NCI-H2029 treated with DMSO at 0.1 percent for 48 hours (cell line): ENCODE results near the gene NCAM1.

Experiments
- DNase-seq: peaks from one replicate; lab custom pipeline; 2025; lab: John Stamatoyannopoulos, UW

NCAM1 gene

GRCh38 chr11:113087706-113088105, 126.5 kb downstream of the NCAM1 start:
- no peak for DNase-seq

- DNase-seq: no peak
Observed at GRCh38 chr11:113090716-113091480, 129.7 kb downstream of the NCAM1 start.

GRCh38 chr11:113091481-113091780, 130.2 kb downstream of the NCAM1 start:
- DNase-seq: no peak

GRCh38 chr11:113096648-113097047, 135.4 kb downstream of the NCAM1 start:
- DNase-seq: no peak

GRCh38 chr11:113103932-113104690, 142.9 kb downstream of the NCAM1 start:
- no peak for DNase-seq

DNA sequence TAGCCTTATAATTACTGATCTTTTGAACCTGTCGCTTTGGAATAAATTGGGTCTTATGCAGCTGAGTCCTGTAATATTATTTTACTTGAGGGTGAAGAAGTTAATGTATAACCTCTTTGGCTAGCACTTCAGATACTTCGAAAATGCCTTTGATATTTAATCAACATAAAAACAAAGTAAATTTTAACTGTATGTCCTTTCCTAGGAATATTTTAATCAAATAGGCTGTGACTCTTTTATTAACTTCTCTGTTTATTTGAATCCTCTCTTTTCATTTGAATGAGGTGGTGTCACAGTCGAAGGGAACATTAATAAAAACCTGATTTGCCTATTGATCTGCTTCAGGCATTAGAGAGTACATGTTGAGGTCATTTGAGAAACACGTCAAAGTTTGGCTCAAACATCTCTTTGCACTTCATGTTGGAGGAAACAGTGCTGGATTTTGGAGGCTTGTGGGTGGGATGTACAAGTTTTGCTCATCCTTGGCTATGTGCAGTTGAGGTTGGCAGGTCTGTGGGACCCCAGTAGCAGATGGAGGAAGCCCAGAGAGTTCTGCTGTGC, 143.6 kb downstream of the NCAM1 start:
- no peak for DNase-seq

DNA sequence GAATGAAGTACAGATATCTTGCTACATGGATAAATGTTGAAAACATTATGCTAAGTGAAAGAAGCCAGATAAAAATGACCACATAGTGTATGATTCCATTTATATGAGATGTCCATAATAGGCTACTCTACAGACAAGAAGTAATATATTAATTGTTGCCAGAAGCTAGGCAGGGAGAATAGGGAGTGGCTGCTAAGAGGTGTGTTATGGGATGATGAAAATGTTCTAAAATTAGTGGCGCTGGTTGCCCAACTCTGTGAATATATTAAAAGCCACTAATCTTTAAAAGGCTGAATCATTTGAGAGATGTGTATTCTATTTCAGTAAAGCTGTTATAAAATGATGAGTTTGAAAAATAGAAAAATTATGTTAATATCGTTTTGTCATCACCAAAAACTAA, 144.4 kb downstream of the NCAM1 start:
- no peak for DNase-seq

- no peak for DNase-seq
Observed at GRCh38 chr11:113106507-113106906, 145.3 kb downstream of the NCAM1 start.

- DNase-seq: no peak
Observed at GRCh38 chr11:113110046-113110445, 148.8 kb downstream of the NCAM1 start.

DNA sequence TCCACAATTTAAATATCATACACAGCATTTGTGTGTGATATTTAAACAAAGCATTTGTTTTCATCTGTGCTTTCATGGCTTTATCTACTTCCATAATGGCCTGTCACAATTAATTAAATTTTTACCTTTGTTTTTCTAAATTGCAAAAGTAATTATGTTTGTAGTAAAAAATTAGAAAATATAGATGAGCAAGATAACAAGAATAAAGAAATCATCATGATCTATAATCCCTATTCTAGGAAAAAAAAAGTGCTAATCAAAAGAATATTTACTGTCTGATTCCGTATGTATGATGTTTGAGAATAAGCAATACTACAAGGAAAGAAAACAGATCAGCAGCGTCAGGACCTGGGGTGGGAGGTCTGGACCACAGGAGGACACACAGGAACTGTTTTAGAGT, 149.9 kb downstream of the NCAM1 start:
- DNase-seq: no peak

- DNase-seq: no peak
Observed at GRCh38 chr11:113112307-113112706, 151.1 kb downstream of the NCAM1 start.

GRCh38 chr11:113113801-113114704, 152.8 kb downstream of the NCAM1 start:
- no peak for DNase-seq

DNA sequence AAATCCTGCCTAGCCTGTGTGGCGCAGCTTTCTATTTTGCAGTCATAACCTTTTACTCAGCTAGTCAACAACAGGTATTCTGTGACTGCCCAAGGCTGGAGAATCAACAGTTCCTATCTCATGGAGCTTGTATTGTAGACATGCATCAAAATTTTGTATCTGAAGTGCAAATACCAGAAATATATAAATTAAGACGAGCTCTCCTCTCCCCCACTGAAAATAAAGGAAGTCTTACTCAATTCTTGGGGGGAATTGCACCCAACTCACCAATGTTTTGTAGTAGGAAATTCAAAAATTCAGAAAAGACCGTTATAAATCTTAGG, 153.4 kb downstream of the NCAM1 start:
- no peak for DNase-seq

- no peak for DNase-seq
Observed at GRCh38 chr11:113118104-113118503, 156.9 kb downstream of the NCAM1 start.

- no peak for DNase-seq
Observed at GRCh38 chr11:113119074-113119473, 157.9 kb downstream of the NCAM1 start.

DNA sequence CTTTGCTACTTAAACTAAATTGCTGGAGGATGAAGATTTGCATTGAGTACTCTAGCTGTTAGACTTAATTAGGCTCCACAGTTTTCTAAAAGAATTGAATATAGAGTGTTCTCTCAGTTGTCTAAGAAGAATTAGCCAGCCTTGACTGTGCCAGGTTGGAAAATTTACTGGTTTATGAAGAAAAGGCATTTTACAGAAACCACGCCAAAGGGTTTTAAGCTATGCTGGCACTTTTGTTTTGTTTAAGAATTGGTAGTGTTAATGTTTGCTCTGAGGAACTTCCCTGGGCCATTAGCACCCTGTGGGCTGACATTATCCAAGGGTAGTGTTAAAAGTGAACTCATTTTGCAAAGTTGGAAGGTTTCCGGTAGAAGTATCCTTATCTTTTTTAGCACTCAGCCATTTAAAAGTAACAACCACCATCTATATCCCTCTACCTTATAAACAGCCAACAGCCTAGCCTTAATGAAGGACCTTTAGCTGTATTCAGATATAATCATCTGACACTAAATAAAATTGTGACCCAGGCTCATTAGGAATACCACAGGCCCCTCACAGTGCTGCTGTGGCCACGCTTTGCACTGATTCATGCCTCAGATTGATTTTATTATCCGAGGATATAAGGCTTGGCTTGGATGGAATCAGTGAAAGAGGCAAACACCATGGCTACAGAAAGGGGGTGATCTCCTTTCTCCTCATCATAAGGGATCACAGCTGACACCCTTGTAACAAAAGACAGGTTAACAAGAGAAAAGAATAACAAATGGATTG, 158.9 kb downstream of the NCAM1 start:
- no peak for DNase-seq

DNA sequence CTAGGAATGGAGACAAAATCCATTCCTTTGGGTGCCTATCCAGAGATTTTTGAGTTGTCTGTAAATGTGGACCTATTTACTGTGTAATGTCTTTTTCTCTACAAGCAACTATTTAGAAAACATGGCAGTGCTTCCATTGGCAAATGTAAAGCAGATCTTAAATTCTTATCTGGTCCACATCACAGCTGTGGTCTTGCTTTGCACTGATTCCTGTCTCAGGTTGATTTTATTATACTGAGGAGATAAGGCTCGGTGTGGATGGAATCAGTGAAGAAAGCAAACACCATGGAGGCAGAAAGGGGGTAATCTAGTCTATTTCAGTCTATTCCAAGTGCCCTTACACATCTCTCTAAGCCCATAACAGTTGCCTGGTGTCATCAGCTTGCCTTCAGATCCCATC, 160.5 kb downstream of the NCAM1 start:
- DNase-seq: no peak

DNA sequence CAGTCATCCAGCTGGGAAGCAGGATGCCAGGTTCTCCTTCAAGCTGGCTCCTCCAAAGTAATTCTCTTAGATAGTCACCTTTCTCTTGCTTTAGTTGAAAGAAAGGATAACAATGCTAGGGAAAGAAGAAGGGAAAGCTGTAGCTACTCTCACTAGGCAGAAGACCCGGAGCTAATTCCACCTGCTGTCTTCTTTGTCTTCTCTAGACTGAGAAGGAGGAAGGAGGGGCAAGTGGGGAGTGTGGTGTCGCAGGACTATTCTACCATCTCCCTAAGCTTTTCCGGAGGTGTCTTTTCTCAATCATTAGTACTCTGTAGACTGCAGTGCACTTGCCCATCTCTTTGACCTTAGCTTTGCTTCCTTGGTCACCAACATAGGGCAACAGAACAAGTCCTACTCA, 162.8 kb downstream of the NCAM1 start:
- no peak for DNase-seq

DNA sequence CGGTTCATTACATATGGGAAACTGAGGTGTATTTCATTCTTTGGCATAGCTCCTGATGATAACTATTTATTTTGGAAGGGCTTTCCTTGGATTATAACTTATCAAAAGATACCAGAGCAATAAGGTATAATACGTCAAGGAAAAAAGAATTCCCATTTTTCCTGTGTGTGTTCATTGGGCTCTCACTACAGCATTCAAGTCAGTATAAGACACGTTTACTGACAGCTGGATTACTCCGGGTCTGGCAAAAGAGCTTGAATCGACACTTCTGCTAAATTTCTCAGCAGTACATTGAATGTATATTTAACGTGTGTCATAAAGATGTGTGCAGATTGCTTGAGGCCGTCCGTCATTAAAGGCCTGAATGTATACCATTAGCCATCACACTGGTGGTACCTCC, 163.4 kb downstream of the NCAM1 start:
- no peak for DNase-seq

GRCh38 chr11:113129261-113129992, 168.2 kb downstream of the NCAM1 start:
- no peak for DNase-seq
